Uterus (tissue), 4 donors: ENCODE measurements around the gene SBNO2. TPM values are rescaled to one million over a fixed set of nuclear protein-coding genes. Genes with fewer than 3 reads are reported as not detected.

ENCODE experiments used
- DNase-seq, 2 donors: peaks; one replicate each; pipeline ENCODE4 v3.0.0-alpha.2; 2019 to 2020
- H3K27ac ChIP-seq, 2 donors: fragments of 200-600 bp; sonication (generic); 1 replicate in 1 of 2; 2 replicates in 1 of 2; pipeline ENCODE4 v1.5.1; 2016 to 2018
- H3K27me3 ChIP-seq, 2 donors: fragments of 200-600 bp; sonication (generic); one replicate each; pipeline ENCODE4 v1.5.1; 2018 to 2019; ENCODE audit warnings: control low read depth in 1 of 2
- H3K36me3 ChIP-seq, 2 donors: fragments of 200-600 bp; sonication (generic); one replicate each; pipeline ENCODE4 v1.5.1; 2019; ENCODE audit warnings: control low read depth in 1 of 2
- H3K4me1 ChIP-seq, 2 donors: fragments of 200-600 bp; sonication (generic); one replicate each; pipeline ENCODE4 v1.5.1; 2018 to 2019; ENCODE audit warnings: control low read depth in 1 of 2
- H3K4me3 ChIP-seq, 2 donors: fragments of 200-600 bp; sonication (generic); 1 replicate in 1 of 2; 2 replicates in 1 of 2; pipeline ENCODE4 v1.5.1; 2018 to 2019; ENCODE audit warnings: mild to moderate bottlenecking in 1 of 2
- H3K9me3 ChIP-seq, 2 donors: fragments of 200-600 bp; sonication (generic); one replicate each; pipeline ENCODE4 v1.5.1; 2019; ENCODE audit warnings: control low read depth in 1 of 2
- CTCF ChIP-seq, 4 experiments: fragments of 200-600 bp in 2 of 4; fragments of 450-650 bp in 2 of 4; sonication (generic) in 2 of 4; IDR thresholded peaks; one replicate each; pipeline ENCODE4 v1.5.1; 2016 to 2019; ENCODE audit warnings: antibody characterized with exemption in 4 of 4, mild to moderate bottlenecking in 2 of 4, moderate library complexity in 1 of 4
- POLR2A ChIP-seq, 2 donors: fragments of 450-650 bp; IDR thresholded peaks; one replicate each; pipeline ENCODE4 v1.6.1; 2016; ENCODE audit warnings: antibody characterized with exemption in 2 of 2, mild to moderate bottlenecking in 1 of 2, moderate library complexity in 1 of 2
- intact Hi-C: fragments of 100-400 bp; cut with DNase I; formaldehyde crosslinking; loops from one replicate; pipeline ENCODE4 v1.15.1; 2023; ENCODE audit warnings: low total_unique reads
- total RNA-seq, 4 donors: library from RNA; depleted of rRNA in 3 of 4; stranded (reverse); fragments of >200 nt in 3 of 4; gene quantifications; one replicate each; pipeline versions ENCODE4 v1.1.0 to v1.2.4, GENCODE V29; 2014 to 2023
- donor health status: DM: yes; HTN: yes; CAD: no.

Gene SBNO2
- total RNA-seq, 4 donors from 2014 or later, result 4.4 to 107 (median 10.7) TPM

- H3K9me3 ChIP-seq, result no peaks in the 10 kb centered on the region
- H3K27ac ChIP-seq, result no peak overlapping the region
- H3K36me3 ChIP-seq, result no peaks in the 10 kb centered on the region
- intact Hi-C loops, result no loop called here
- peaks cover 4 to 17% of the 10 kb centered on the region in 2 donors for H3K4me1 ChIP-seq
- TF ChIP-seq CTCF (IDR thresholded peaks at IDR 0.05) (no peak), POLR2A (IDR thresholded peaks at IDR 0.05) (no peak)
- no peak for DNase-seq
- no peaks in the 10 kb centered on the region for H3K27me3 ChIP-seq
- no peak overlapping the region for H3K4me3 ChIP-seq
Measured at GRCh38 chr19:1217366-1217765, 43.3 kb upstream of the SBNO2 start.

GRCh38 chr19:1216756-1217155 is 42.7 kb upstream of the SBNO2 start:
- peaks cover 4 to 17% of the 10 kb centered on the region in 2 donors for H3K4me1 ChIP-seq
- H3K4me3 ChIP-seq, result no peak overlapping the region
- DNase-seq, result no peak
- TF ChIP-seq POLR2A (IDR thresholded peaks at IDR 0.05) (no peak), CTCF (IDR thresholded peaks at IDR 0.05) (no peak)
- no peak overlapping the region for H3K27ac ChIP-seq
- no peaks in the 10 kb centered on the region for H3K9me3 ChIP-seq
- H3K27me3 ChIP-seq, result no peaks in the 10 kb centered on the region
- intact Hi-C loops, result no loop called here
- no peaks in the 10 kb centered on the region for H3K36me3 ChIP-seq

GRCh38 chr19:1214862-1215731 is 41.0 kb upstream of the SBNO2 start:
- Histone ChIP-seq H3K4me1 (peaks cover 4 to 27% of the 10 kb centered on the region in 2 donors), H3K4me3 (no peak overlapping the region), H3K36me3 (no peaks in the 10 kb centered on the region), H3K27ac (peak overlapping the region; percentile 72 to 81), H3K9me3 (no peaks in the 10 kb centered on the region), H3K27me3 (no peaks in the 10 kb centered on the region)
- peak in 1 of 2 donors; percentile 52 for DNase-seq
- intact Hi-C loops, result no loop called here
- no peak for TF ChIP-seq POLR2A (IDR thresholded peaks at IDR 0.05)
- TF ChIP-seq CTCF (IDR thresholded peaks at IDR 0.05), result no peak

DNA sequence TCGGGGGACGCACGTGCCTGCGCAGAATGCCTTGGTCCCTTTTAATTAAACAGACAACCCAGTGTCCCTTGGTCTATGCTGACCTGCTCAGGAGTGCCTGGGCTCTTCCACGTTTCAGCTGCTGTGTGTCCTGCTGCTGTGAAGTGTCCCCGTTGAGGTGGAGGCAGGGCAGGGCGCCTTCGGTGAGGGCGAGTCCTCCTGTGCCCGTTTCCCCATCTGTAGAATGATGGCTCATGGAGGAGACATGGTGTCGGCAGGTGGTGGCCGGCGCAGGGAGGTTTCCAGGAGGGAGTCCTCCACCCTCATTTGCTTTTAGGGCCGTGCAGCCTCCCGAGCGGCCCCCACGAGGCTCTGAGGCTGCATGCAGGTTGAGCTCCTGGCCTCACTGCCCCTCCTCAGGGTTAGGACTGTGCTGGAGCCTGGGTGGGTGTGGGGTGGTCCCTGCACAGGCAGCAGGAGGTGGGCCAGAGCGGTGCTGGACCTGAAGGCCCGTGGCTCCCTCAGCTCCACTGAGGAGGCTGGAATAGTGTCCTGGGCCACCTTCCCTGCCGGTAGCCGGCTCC is 40.3 kb upstream of the SBNO2 start:
- Histone ChIP-seq H3K9me3 (no peaks in the 10 kb centered on the region), H3K27ac (peak overlapping the region; percentile 72 to 81), H3K4me3 (no peak overlapping the region), H3K4me1 (peaks cover 4 to 27% of the 10 kb centered on the region in 2 donors), H3K36me3 (no peaks in the 10 kb centered on the region), H3K27me3 (no peaks in the 10 kb centered on the region)
- DNase-seq, result no peak
- TF ChIP-seq POLR2A (IDR thresholded peaks at IDR 0.05) (no peak), CTCF (IDR thresholded peaks at IDR 0.05) (no peak)
- intact Hi-C loops, result no loop called here
